MCF 10A (cell line): ENCODE data around the gene PSMB10. TPM values are rescaled to one million over a fixed set of nuclear protein-coding genes. Genes with fewer than 3 reads are reported as not detected.

ENCODE experiments used
- BruUV-seq: library from RNA; stranded (reverse); fragments of 400-500 nt; replicated peaks from 2 replicates; lab custom pipeline; 2021; lab: Mats Ljungman, UMichigan
- CTCF ChIA-PET: fragments of 300-600 bp; sonication (Branson Sonifier 250); formaldehyde crosslinking; extraction: SDS; loops from one replicate; lab custom pipeline; 2021; ENCODE audit warnings: antibody characterized with exemption, inconsistent platforms; lab: Yijun Ruan, JAX
- POLR2A ChIA-PET: fragments of 300-600, 350-650 bp; sonication (Branson Sonifier 250); formaldehyde crosslinking; extraction: SDS; loops from one replicate; lab custom pipeline; 2020; ENCODE audit warnings: antibody characterized with exemption, inconsistent platforms; lab: Yijun Ruan, JAX
- DNase-seq: peaks from one replicate; pipeline ENCODE4 v3.0.0-alpha.2; 2018; ENCODE audit not compliant: unreplicated experiment
- H3K27ac Mint-ChIP-seq: one replicate; pipeline ENCODE4 v1.8.0; 2022; ENCODE audit warnings: mild to moderate bottlenecking, low read depth, mixed read lengths; ENCODE audit not compliant: unreplicated experiment
- H3K27me3 Mint-ChIP-seq: one replicate; pipeline ENCODE4 v1.8.0; 2022; ENCODE audit warnings: mixed read lengths; ENCODE audit not compliant: insufficient read depth, unreplicated experiment
- H3K36me3 Mint-ChIP-seq: one replicate; pipeline ENCODE4 v1.8.0; 2022; ENCODE audit warnings: mild to moderate bottlenecking, moderate library complexity, mixed read lengths; ENCODE audit not compliant: insufficient read depth, unreplicated experiment
- H3K4me1 Mint-ChIP-seq: one replicate; pipeline ENCODE4 v1.8.0; 2022; ENCODE audit warnings: mixed read lengths; ENCODE audit not compliant: insufficient read depth, unreplicated experiment
- H3K4me3 Mint-ChIP-seq: one replicate; pipeline ENCODE4 v1.8.0; 2022; ENCODE audit warnings: mild to moderate bottlenecking, moderate library complexity, mixed read lengths; ENCODE audit not compliant: unreplicated experiment
- H3K9me3 Mint-ChIP-seq: one replicate; pipeline ENCODE4 v1.8.0; 2022; ENCODE audit warnings: mixed read lengths; ENCODE audit not compliant: unreplicated experiment
- intact Hi-C: fragments of 100-400 bp; cut with micrococcal nuclease; formaldehyde crosslinking; loops from 2 replicates; pipeline ENCODE4 v1.14.1; 2022
- total RNA-seq: library from RNA; stranded (reverse); gene quantifications from 2 replicates; pipeline ENCODE4 v1.2.3, GENCODE V29; 2022
- TF ChIP-seq, protein P1 (sequence below): fragments of 200-600 bp; IDR thresholded peaks from one replicate; pipeline ENCODE4 v1.8.0; 2022; ENCODE audit warnings: antibody characterized with exemption, mild to moderate bottlenecking; ENCODE audit not compliant: unreplicated experiment

Gene PSMB10
- total RNA-seq, 1 experiment from 2014 or later = 32.7 TPM

DNA sequence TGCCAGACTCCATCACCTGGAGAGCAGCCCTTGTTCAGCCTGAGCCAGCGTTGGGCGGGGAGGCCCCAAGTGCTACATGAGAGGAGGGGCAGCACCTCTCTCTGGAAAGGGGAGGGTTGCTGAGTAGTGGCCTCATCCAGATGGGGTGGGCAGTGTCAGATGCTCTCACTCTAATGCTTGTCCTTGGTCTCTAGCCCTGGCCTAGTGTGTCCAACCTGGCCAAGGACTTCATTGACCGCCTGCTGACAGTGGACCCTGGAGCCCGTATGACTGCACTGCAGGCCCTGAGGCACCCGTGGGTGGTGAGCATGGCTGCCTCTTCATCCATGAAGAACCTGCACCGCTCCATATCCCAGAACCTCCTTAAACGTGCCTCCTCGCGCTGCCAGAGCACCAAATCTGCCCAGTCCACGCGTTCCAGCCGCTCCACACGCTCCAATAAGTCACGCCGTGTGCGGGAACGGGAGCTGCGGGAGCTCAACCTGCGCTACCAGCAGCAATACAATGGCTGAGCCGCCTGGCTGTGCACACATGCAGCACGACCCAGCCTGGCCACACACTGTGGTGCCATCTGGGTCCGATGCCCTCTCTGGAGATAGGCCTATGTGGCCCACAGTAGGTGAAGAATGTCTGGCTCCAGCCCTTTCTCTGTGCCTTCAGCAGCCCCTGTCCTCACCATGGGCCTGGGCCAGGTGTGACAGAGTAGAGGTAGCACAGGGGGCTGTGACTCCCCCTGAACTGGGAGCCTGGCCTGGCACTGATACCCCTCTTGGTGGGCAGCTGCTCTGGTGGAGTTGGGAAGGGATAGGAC lies 9.3 kb downstream of the PSMB10 start:
- BruUV-seq = no TSS peak
- CTCF ChIA-PET = interaction anchor here (0.6 to 6.1 kb wide), 11 partner anchors 11 to 945 kb away, joined by 3 to 67 read pairs (median 3); partner anchors contain the start of gene NRN1L
- POLR2A ChIA-PET = no interaction called here
- H3K27me3 Mint-ChIP-seq = no peaks in the 10 kb centered on the region
- DNase-seq = no peak
- H3K4me3 Mint-ChIP-seq = no peak overlapping the region
- H3K9me3 Mint-ChIP-seq = no peaks in the 10 kb centered on the region
- no peaks in the 10 kb centered on the region for H3K4me1 Mint-ChIP-seq
- intact Hi-C loops = loop anchor here (5.0 kb wide), 1 partner anchor 95 kb away; no protein-coding TSS in a partner anchor
- H3K36me3 Mint-ChIP-seq = peaks cover 14% of the 10 kb centered on the region
- no peak overlapping the region for H3K27ac Mint-ChIP-seq
- TF ChIP-seq, protein P1, sequence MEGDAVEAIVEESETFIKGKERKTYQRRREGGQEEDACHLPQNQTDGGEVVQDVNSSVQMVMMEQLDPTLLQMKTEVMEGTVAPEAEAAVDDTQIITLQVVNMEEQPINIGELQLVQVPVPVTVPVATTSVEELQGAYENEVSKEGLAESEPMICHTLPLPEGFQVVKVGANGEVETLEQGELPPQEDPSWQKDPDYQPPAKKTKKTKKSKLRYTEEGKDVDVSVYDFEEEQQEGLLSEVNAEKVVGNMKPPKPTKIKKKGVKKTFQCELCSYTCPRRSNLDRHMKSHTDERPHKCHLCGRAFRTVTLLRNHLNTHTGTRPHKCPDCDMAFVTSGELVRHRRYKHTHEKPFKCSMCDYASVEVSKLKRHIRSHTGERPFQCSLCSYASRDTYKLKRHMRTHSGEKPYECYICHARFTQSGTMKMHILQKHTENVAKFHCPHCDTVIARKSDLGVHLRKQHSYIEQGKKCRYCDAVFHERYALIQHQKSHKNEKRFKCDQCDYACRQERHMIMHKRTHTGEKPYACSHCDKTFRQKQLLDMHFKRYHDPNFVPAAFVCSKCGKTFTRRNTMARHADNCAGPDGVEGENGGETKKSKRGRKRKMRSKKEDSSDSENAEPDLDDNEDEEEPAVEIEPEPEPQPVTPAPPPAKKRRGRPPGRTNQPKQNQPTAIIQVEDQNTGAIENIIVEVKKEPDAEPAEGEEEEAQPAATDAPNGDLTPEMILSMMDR = no peak

DNA sequence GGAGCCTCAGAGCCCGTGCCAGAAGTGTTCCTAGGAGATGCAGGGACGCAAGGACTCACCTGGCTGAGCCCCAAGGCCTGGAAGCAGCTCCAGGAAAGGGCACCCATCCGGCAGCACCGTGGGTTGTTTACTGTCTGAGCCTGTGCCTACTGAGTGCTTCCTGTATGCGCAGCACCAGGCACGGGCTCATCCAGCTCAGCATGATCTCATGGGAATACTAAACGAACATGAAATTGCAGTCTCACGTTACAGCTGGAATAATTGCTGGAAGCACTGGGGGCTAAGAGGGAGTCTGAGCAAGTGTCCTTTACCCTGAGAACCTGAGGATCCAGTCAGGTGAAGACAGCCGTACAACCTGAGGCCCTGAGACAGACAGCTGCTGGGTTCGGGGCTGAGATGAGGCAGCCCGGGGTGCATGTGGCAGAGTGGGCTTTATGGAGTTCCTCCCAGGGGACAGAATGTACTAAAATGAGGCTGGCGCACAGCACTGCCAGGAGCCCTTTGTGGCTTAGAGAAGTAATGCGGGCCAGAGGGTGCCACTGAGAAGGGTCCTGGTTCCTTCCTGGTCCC lies 10.4 kb downstream of the PSMB10 start:
- TF ChIP-seq, protein P1 = no peak
- Mint-ChIP-seq H3K27me3 (no peaks in the 10 kb centered on the region), H3K27ac (no peak overlapping the region), H3K36me3 (peaks cover 9% of the 10 kb centered on the region), H3K4me3 (no peak overlapping the region), H3K9me3 (no peaks in the 10 kb centered on the region), H3K4me1 (no peaks in the 10 kb centered on the region)
- intact Hi-C loops = loop anchor here (5.0 kb wide), 1 partner anchor 94 kb away; no protein-coding TSS in a partner anchor
- ChIA-PET CTCF (interaction anchor here (0.6 to 6.1 kb wide), 9 partner anchors 11 to 1322 kb away, joined by 3 to 67 read pairs (median 4); partner anchors contain the start of gene NRN1L), POLR2A (interaction anchor here (0.6 to 3.6 kb wide), 2 partner anchors 9 to 55 kb away, joined by 3 to 21 read pairs; no protein-coding TSS in a partner anchor)
- DNase-seq = no peak
- BruUV-seq = no TSS peak

DNA sequence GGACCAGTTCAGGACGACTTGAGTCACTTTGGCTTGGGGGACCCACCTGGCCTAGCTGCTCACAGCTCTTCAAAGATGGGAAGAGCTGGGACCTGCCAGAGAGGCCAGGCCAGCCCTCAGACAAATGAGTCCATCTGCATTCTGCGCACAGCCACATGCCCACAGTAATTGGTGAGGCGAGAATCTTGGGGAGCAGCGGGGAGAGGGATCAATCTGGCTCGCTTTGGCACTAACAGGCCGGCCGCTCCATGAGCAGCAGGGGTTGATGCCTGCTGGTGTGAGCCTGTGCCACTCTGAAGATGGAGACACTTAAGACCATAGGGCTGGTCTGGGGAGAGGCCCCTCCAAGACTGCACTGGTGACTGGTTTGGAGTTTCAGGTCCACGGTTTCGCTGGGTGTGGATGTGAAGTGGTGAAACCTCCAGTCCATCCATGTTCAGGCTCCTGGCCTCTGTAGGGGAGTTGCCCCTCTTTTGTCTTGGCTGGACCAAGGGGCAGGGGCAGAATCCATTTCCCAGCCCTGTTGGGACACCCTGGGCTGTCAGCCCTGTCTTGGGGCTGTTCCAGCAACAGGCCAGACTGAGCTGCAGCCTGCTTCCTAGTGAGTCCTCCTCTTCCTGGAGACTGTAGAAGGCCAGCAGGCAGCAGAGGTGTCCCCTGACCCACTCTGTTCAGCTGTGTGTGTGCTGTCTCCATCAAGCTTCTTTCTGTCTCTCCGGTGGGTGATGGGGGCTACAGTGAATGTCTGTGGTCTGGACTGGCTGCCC lies 12.3 kb downstream of the PSMB10 start:
- no peak overlapping the region for H3K27ac Mint-ChIP-seq

More for the DNA sequence above, 12.3 kb downstream of the PSMB10 start:
- ChIA-PET POLR2A (interaction anchor here (0.5 to 3.6 kb wide), 2 partner anchors 11 to 452 kb away, joined by 3 to 21 read pairs; no protein-coding TSS in a partner anchor), CTCF (interaction anchor here (0.6 to 6.1 kb wide), 9 partner anchors 11 to 631 kb away, joined by 3 to 67 read pairs (median 3); partner anchors contain the start of gene NRN1L)
- Mint-ChIP-seq H3K4me1 (no peaks in the 10 kb centered on the region), H3K27me3 (no peaks in the 10 kb centered on the region), H3K9me3 (no peaks in the 10 kb centered on the region), H3K4me3 (no peak overlapping the region), H3K36me3 (peaks cover 12% of the 10 kb centered on the region)
- TF ChIP-seq, protein P1 = no peak
- intact Hi-C loops = no loop called here
- DNase-seq = no peak
- no TSS peak for BruUV-seq
